ENCODE data around the gene STK32B. TPM values are rescaled to one million over a fixed set of nuclear protein-coding genes. Genes with fewer than 3 reads are reported as not detected.

Gene STK32B
- total RNA-seq, 2 donors from 2014 or later, result 0.09 to 7.3 TPM

- Histone ChIP-seq H3K27me3 (replicated peaks; ENCODE audit: insufficient read depth) (no peaks in the 10 kb centered on the region), H3K4me1 (replicated peaks) (no peaks in the 10 kb centered on the region), H3K9me3 (no peaks in the 10 kb centered on the region), H3K27ac (no peak overlapping the region), H3K4me3 (no peak overlapping the region), H3K36me3 (no peaks in the 10 kb centered on the region)
- intact Hi-C loops (cut with DNase I), result no loop called here
- 62% methylated on average over 2 of the region's 2 CpGs for WGBS
- TF ChIP-seq POLR2AphosphoS5 (IDR thresholded peaks at IDR 0.05) (no peak), POLR2A (IDR thresholded peaks at IDR 0.05) (no peak)
- TF ChIP-seq, protein P1, sequence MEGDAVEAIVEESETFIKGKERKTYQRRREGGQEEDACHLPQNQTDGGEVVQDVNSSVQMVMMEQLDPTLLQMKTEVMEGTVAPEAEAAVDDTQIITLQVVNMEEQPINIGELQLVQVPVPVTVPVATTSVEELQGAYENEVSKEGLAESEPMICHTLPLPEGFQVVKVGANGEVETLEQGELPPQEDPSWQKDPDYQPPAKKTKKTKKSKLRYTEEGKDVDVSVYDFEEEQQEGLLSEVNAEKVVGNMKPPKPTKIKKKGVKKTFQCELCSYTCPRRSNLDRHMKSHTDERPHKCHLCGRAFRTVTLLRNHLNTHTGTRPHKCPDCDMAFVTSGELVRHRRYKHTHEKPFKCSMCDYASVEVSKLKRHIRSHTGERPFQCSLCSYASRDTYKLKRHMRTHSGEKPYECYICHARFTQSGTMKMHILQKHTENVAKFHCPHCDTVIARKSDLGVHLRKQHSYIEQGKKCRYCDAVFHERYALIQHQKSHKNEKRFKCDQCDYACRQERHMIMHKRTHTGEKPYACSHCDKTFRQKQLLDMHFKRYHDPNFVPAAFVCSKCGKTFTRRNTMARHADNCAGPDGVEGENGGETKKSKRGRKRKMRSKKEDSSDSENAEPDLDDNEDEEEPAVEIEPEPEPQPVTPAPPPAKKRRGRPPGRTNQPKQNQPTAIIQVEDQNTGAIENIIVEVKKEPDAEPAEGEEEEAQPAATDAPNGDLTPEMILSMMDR (IDR thresholded peaks at IDR 0.05), result no peak
- no peak for DNase-seq (ENCODE audit: low spot score)
Observed at GRCh38 chr4:5545271-5545670, 494.0 kb downstream of the STK32B start.

- no peak overlapping the region for H3K27ac ChIP-seq
- H3K4me3 ChIP-seq, result no peak overlapping the region
- intact Hi-C loops (cut with DNase I), result no loop called here
- H3K4me1 ChIP-seq (replicated peaks), result no peaks in the 10 kb centered on the region
- no peaks in the 10 kb centered on the region for H3K9me3 ChIP-seq
- no peak for DNase-seq (ENCODE audit: low spot score)
- no peaks in the 10 kb centered on the region for H3K36me3 ChIP-seq
- 95% methylated on average over 12 of the region's 12 CpGs for WGBS
- no peaks in the 10 kb centered on the region for H3K27me3 ChIP-seq (replicated peaks; ENCODE audit: insufficient read depth)
- TF ChIP-seq POLR2A (IDR thresholded peaks at IDR 0.05) (no peak), POLR2AphosphoS5 (IDR thresholded peaks at IDR 0.05) (no peak)
- TF ChIP-seq, protein P1 (IDR thresholded peaks at IDR 0.05), result no peak
Observed at GRCh38 chr4:5547651-5548249, 496.5 kb downstream of the STK32B start.

Small RNAs within 50 kb of the gene (small RNA-seq; reads per million reads assigned to genes)
- gene RF00019, result 0 reads per million in 2 donors

Other genes with a start within 250 kb of the STK32B start
- 1 to 10 TPM; 2.2 to 4.2 TPM for gene MSX1, start 191.8 kb upstream of the STK32B start, total RNA-seq
- gene CYTL1, start 32.0 kb upstream of the STK32B start, total RNA-seq, result 1 to 10 TPM; 1.4 to 2.2 TPM